CD14-positive monocyte (primary cell): ENCODE results near the gene ZNF346. TPM values are rescaled to one million over a fixed set of nuclear protein-coding genes. Genes with fewer than 3 reads are reported as not detected.

Experiments
- DNase-seq, 3 donors: peaks; one replicate each; pipeline ENCODE4 v3.0.0-alpha.2; 2011 to 2022
- H2AFZ ChIP-seq: 2 replicates; pipeline ENCODE4 v1.6.0; 2012; ENCODE audit warnings: mild to moderate bottlenecking, low read depth, low read length, inconsistent platforms; ENCODE audit not compliant: insufficient read depth, poor library complexity, severe bottlenecking
- H3K27ac ChIP-seq, 2 donors: 1 replicate in 1 of 2; 2 replicates in 1 of 2; pipeline ENCODE4 v1.5.1; 2012 to 2013; ENCODE audit warnings: low read length in 2 of 2, control low read depth in 1 of 2, inconsistent platforms in 1 of 2, low read depth in 1 of 2, mild to moderate bottlenecking in 1 of 2
- H3K27me3 ChIP-seq, 2 donors: one replicate each; pipeline versions ENCODE4 v1.6.0 to v1.6.1; 2011 to 2013; ENCODE audit warnings: low read length in 2 of 2; ENCODE audit not compliant: control insufficient read depth in 2 of 2, insufficient read depth in 2 of 2
- H3K36me3 ChIP-seq, 2 donors: replicated peaks in 1 of 2; 1 replicate in 1 of 2; 2 replicates in 1 of 2; pipeline versions ENCODE4 v1.5.1 to v1.6.1; 2012 to 2013; ENCODE audit warnings: low read length in 2 of 2, control low read depth in 1 of 2, inconsistent platforms in 1 of 2, mild to moderate bottlenecking in 1 of 2; ENCODE audit not compliant: insufficient read depth in 2 of 2, control insufficient read depth in 1 of 2
- H3K4me1 ChIP-seq, 2 donors: 1 replicate in 1 of 2; 2 replicates in 1 of 2; pipeline versions ENCODE4 v1.5.1 to v1.6.1; 2012 to 2013; ENCODE audit warnings: low read length in 2 of 2, control low read depth in 1 of 2, inconsistent platforms in 1 of 2, mild to moderate bottlenecking in 1 of 2, moderate library complexity in 1 of 2; ENCODE audit not compliant: insufficient read depth in 2 of 2, control insufficient read depth in 1 of 2
- H3K4me2 ChIP-seq: replicated peaks from 2 replicates; pipeline ENCODE3; 2012; ENCODE audit warnings: low read length, moderate library complexity, mild to moderate bottlenecking; ENCODE audit not compliant: poor library complexity, severe bottlenecking; ENCODE audit errors: extremely low read depth
- H3K4me3 ChIP-seq, 3 experiments: fragments of 200-600 bp in 1 of 3; sonication (generic) in 1 of 3; replicated peaks in 1 of 3; 1 replicate in 2 of 3; 2 replicates in 1 of 3; pipeline ENCODE4 v1.5.1; 2011 to 2013; ENCODE audit warnings: low read length in 3 of 3, mild to moderate bottlenecking in 3 of 3, control low read depth in 2 of 3, low read depth in 2 of 3, inconsistent platforms in 1 of 3, moderate library complexity in 1 of 3
- H3K79me2 ChIP-seq: 2 replicates; pipeline ENCODE4 v1.6.0; 2012; ENCODE audit warnings: mild to moderate bottlenecking, control low read depth, inconsistent platforms, low read length, moderate library complexity; ENCODE audit not compliant: insufficient read depth
- H3K9ac ChIP-seq: 2 replicates; pipeline ENCODE4 v1.6.0; 2017; ENCODE audit warnings: low read length, mild to moderate bottlenecking; ENCODE audit not compliant: insufficient read depth, poor library complexity, severe bottlenecking
- H3K9me3 ChIP-seq, 2 donors: replicated peaks in 1 of 2; 1 replicate in 1 of 2; 2 replicates in 1 of 2; pipeline versions ENCODE4 v1.5.1 to v1.6.1; 2012 to 2013; ENCODE audit warnings: low read length in 2 of 2, control low read depth in 1 of 2; ENCODE audit not compliant: control insufficient read depth in 1 of 2, insufficient read depth in 1 of 2
- H4K20me1 ChIP-seq: 2 replicates; pipeline ENCODE4 v1.6.0; 2012; ENCODE audit warnings: mild to moderate bottlenecking, low read length, control low read depth, moderate library complexity; ENCODE audit not compliant: insufficient read depth
- H3K27ac Mint-ChIP-seq, 7 donors: one replicate each; pipeline ENCODE4 v1.8.0; 2020; ENCODE audit warnings: mild to moderate bottlenecking in 7 of 7, mixed read lengths in 7 of 7, moderate library complexity in 6 of 7, inconsistent platforms in 2 of 7
- H3K27me3 Mint-ChIP-seq, 3 donors: one replicate each; pipeline ENCODE4 v1.8.0; 2021 to 2022; ENCODE audit warnings: low read depth in 3 of 3, mild to moderate bottlenecking in 3 of 3, mixed read lengths in 3 of 3, moderate library complexity in 3 of 3, inconsistent platforms in 1 of 3
- H3K36me3 Mint-ChIP-seq, 2 donors: one replicate each; pipeline ENCODE4 v1.8.0; 2020; ENCODE audit warnings: mixed read lengths in 2 of 2, inconsistent platforms in 1 of 2, mild to moderate bottlenecking in 1 of 2
- H3K4me1 Mint-ChIP-seq: one replicate; pipeline ENCODE4 v1.8.0; 2020; ENCODE audit warnings: mild to moderate bottlenecking, mixed read lengths
- H3K4me3 Mint-ChIP-seq, 2 donors: one replicate each; pipeline ENCODE4 v1.8.0; 2020; ENCODE audit warnings: mild to moderate bottlenecking in 2 of 2, mixed read lengths in 2 of 2, moderate library complexity in 1 of 2
- H3K9me3 Mint-ChIP-seq, 7 donors: one replicate each; pipeline ENCODE4 v1.8.0; 2020 to 2022; ENCODE audit warnings: mixed read lengths in 7 of 7, mild to moderate bottlenecking in 6 of 7, moderate library complexity in 6 of 7, inconsistent platforms in 2 of 7
- WGBS: methylation state at CpG from one replicate; pipeline ENCODE4 v1.1.5; 2013; ENCODE audit warnings: missing lambda C conversion rate; ENCODE audit not compliant: insufficient coverage; 5-methylcytosine and 5-hydroxymethylcytosine counted together
- intact Hi-C, 2 donors: fragments of 100-400 bp; cut with micrococcal nuclease; formaldehyde crosslinking; loops; one replicate each; pipeline versions ENCODE4 v1.15.0 to v1.15.1; 2023
- polyA plus RNA-seq, 3 donors: library from polyadenylated mRNA; depleted of rRNA in 1 of 3; unstranded in 2 of 3; stranded (reverse) in 1 of 3; fragments of 300-500 nt in 2 of 3; fragments of >200 nt in 1 of 3; fragmentation: Illumina TruSeq in 2 of 3; gene quantifications; 1 replicate in 2 of 3; 2 replicates in 1 of 3; pipeline ENCODE4 v1.2.3, GENCODE V29; 2012 to 2021
- TF ChIP-seq, protein P1 (sequence below): fragments of 200-600 bp; IDR thresholded peaks from one replicate; pipeline ENCODE4 v1.8.0; 2022; ENCODE audit warnings: antibody characterized with exemption, mild to moderate bottlenecking

The ZNF346 gene
- polyA plus RNA-seq, 3 donors, result 6.0 to 9.6 (median 6.4) TPM

DNA sequence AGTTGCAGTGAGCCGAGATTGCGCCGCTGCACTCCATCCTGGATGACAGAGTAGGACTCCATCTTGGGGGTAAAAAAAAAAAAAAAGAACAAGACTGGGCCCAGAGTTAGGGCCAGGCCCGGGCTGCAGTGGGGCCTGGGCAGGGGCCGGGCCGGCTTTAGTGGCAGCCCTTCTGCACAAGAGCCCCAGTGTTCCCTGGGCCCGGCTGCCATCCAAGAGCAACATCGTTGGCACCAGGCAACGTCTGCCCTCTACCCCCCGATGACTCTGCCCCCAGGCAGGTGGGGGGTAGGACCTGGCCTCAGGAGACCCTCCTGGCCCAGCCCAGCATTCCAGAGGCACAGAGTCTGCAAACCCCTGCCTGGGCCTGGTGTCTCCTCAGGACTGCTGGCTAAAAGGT is 59.4 kb downstream of the ZNF346 start:
- Histone ChIP-seq H3K4me2 (no peak overlapping the region), H3K27me3 (peaks cover 0 to 12% of the 10 kb centered on the region in 2 donors), H3K27ac (no peak overlapping the region), H4K20me1 (no peaks in the 10 kb centered on the region), H2AFZ (no peak overlapping the region), H3K9me3 (no peaks in the 10 kb centered on the region), H3K79me2 (no peaks in the 10 kb centered on the region), H3K36me3 (no peaks in the 10 kb centered on the region), H3K9ac (no peak overlapping the region), H3K4me3 (no peak overlapping the region), H3K4me1 (peaks cover under 1 to 1% of the 10 kb centered on the region in 2 donors)
- intact Hi-C loops, result no loop called here
- Mint-ChIP-seq H3K4me1 (peaks cover 6% of the 10 kb centered on the region), H3K9me3 (peaks cover 0 to 2% (median 0%) of the 10 kb centered on the region in 7 donors), H3K36me3 (peaks cover 0 to 3% of the 10 kb centered on the region in 2 donors), H3K27me3 (peaks cover 22 to 34% (median 28%) of the 10 kb centered on the region in 3 donors), H3K4me3 (no peak overlapping the region), H3K27ac (no peak overlapping the region)
- WGBS, result 96% methylated on average over 10 of the region's 10 CpGs
- DNase-seq, result no peak
- TF ChIP-seq, protein P1, sequence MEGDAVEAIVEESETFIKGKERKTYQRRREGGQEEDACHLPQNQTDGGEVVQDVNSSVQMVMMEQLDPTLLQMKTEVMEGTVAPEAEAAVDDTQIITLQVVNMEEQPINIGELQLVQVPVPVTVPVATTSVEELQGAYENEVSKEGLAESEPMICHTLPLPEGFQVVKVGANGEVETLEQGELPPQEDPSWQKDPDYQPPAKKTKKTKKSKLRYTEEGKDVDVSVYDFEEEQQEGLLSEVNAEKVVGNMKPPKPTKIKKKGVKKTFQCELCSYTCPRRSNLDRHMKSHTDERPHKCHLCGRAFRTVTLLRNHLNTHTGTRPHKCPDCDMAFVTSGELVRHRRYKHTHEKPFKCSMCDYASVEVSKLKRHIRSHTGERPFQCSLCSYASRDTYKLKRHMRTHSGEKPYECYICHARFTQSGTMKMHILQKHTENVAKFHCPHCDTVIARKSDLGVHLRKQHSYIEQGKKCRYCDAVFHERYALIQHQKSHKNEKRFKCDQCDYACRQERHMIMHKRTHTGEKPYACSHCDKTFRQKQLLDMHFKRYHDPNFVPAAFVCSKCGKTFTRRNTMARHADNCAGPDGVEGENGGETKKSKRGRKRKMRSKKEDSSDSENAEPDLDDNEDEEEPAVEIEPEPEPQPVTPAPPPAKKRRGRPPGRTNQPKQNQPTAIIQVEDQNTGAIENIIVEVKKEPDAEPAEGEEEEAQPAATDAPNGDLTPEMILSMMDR, result no peak

DNA sequence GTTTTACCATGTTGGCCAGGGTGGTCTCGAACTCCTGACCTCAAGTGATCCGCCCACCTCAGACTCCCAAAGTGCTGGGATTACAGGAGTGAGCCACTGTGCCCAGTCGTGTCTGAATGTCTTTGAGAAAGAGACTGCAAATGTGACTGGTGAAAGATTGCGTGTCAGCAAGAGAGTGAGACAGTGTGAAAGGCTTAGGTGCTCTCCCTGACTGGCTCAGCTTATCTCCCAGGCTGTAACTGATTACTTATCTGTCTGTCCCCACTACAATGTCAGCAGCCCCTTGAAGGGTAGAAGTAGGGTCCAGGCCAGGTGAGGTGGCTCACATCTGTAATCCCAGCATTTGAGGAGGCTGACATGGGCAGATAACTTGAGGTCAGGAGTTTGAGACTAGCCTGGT is 60.9 kb downstream of the ZNF346 start:
- TF ChIP-seq, protein P1, result no peak
- no peak overlapping the region for H3K4me3 ChIP-seq
- H3K4me1 ChIP-seq, result peaks cover 8% of the 10 kb centered on the region in 2 donors
- Mint-ChIP-seq H3K27ac (no peak overlapping the region), H3K9me3 (peaks cover 0 to 4% (median 2%) of the 10 kb centered on the region in 7 donors), H3K36me3 (peaks cover 0 to 2% of the 10 kb centered on the region in 2 donors), H3K27me3 (peaks cover 29 to 47% (median 41%) of the 10 kb centered on the region in 3 donors), H3K4me3 (no peak overlapping the region), H3K4me1 (peaks cover 13% of the 10 kb centered on the region)
- H3K9me3 ChIP-seq, result no peaks in the 10 kb centered on the region
- no peak for DNase-seq
- H3K36me3 ChIP-seq, result no peaks in the 10 kb centered on the region
- peaks cover 5 to 26% of the 10 kb centered on the region in 2 donors for H3K27me3 ChIP-seq
- H4K20me1 ChIP-seq, result no peaks in the 10 kb centered on the region
- no peak overlapping the region for H2AFZ ChIP-seq
- no peaks in the 10 kb centered on the region for H3K79me2 ChIP-seq
- no peak overlapping the region for H3K27ac ChIP-seq
- intact Hi-C loops, result no loop called here
- no CpG with 5 or more reads among the region's 4 CpGs for WGBS
- no peak overlapping the region for H3K4me2 ChIP-seq
- H3K9ac ChIP-seq, result no peak overlapping the region
